GM18517 (cell line): ENCODE data around the gene CST9.

Experiments used
- ATAC-seq: cut with Tn5 transposase; IDR thresholded peaks from one replicate; pipeline ENCODE4 v1.9.1; 2021; ENCODE audit warnings: mild to moderate bottlenecking, moderate library complexity; ENCODE audit not compliant: unreplicated experiment

Gene CST9

GRCh38 chr20:23554401-23554800 lies 51.3 kb downstream of the CST9 start:
- no peak for ATAC-seq
